Measurements from ENCODE around the gene EXOC4.

The EXOC4 gene

GRCh38 chr7:133652547-133652946 lies 399.7 kb downstream of the EXOC4 start:
- H3K4me3 ChIP-seq (ENCODE audit: low read depth, low read length): no peak overlapping the region
- TF ChIP-seq CTCF (IDR thresholded peaks at IDR 0.05; ENCODE audit: borderline replicate concordance, insufficient read depth, low read depth, low read length): no peak

DNA sequence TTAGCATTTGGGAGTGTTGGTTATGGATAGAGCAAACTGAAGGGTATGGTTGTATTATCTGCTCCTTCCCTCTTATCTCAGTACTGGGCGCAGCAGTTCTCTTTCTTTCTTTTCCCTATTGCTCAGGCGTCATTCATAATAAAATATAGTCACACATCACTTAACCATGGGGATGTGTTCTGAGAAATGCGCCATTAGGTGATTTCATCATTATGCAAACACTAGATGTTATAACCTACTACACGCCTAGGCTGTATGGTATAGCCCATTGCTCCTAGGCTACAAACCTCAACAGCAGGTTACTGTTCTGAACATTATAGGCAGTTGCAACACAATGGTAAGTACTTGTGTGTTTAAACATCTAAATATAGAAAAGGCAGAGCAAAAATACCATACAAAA lies 401.7 kb downstream of the EXOC4 start:
- no peak for TF ChIP-seq CTCF (IDR thresholded peaks at IDR 0.05; ENCODE audit: borderline replicate concordance, insufficient read depth, low read depth, low read length)
- no peak overlapping the region for H3K4me3 ChIP-seq (ENCODE audit: low read depth, low read length)

- no peak overlapping the region for H3K4me3 ChIP-seq (ENCODE audit: low read depth, low read length)
- no peak for TF ChIP-seq CTCF (IDR thresholded peaks at IDR 0.05; ENCODE audit: borderline replicate concordance, insufficient read depth, low read depth, low read length)
Measured at GRCh38 chr7:133662276-133662675, 409.4 kb downstream of the EXOC4 start.

GRCh38 chr7:133662830-133663229 lies 410.0 kb downstream of the EXOC4 start:
- no peak overlapping the region for H3K4me3 ChIP-seq (ENCODE audit: low read depth, low read length)

DNA sequence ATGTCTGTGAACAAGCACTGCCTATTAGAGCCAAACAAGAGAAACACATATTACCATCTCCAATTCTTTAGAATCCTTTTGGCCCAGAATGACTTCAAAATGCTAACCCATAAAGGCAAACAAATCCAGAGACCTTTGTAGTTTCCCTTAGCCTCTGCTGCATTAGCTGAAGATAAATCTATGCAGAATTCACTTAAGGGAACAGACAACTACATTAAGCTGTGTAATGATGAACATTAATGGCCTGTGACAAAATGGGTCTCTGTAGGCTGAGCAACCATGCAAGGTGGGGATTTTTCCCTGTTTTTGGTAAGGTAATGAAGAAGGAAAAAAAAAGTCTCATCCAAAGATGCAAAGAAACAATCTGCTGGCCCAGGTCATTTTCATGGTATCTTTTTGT lies 411.6 kb downstream of the EXOC4 start:
- TF ChIP-seq CTCF (IDR thresholded peaks at IDR 0.05; ENCODE audit: borderline replicate concordance, insufficient read depth, low read depth, low read length): no peak
- H3K4me3 ChIP-seq (ENCODE audit: low read depth, low read length): no peak overlapping the region

More at GRCh38 chr7:133662830-133663229, 410.0 kb downstream of the EXOC4 start:
- no peak for TF ChIP-seq CTCF (IDR thresholded peaks at IDR 0.05; ENCODE audit: borderline replicate concordance, insufficient read depth, low read depth, low read length)

GRCh38 chr7:133668296-133669060 lies 415.6 kb downstream of the EXOC4 start:
- TF ChIP-seq CTCF (IDR thresholded peaks at IDR 0.05; ENCODE audit: borderline replicate concordance, insufficient read depth, low read depth, low read length): no peak

DNA sequence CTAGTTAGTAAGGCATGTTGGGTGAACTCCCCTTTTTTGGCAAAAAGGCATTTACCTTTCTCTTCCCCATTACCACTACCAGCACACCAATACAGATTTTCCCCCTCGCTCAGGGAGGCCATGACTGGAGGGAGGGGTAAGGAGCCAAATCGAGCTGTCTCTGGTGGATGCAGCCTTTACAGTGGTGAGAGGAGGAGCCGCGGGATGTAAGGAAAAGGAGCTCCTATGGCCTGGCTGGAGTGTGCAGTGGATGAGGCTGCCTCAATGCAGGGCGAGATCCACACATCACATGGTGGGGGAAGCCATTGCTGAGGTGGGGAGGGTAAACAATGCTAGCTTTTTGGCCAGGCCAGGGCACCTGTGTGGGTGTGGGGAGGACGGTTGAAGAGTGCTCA lies 416.2 kb downstream of the EXOC4 start:
- no peak for TF ChIP-seq CTCF (IDR thresholded peaks at IDR 0.05; ENCODE audit: borderline replicate concordance, insufficient read depth, low read depth, low read length)

More at GRCh38 chr7:133668296-133669060, 415.6 kb downstream of the EXOC4 start:
- H3K4me3 ChIP-seq (ENCODE audit: low read depth, low read length): no peak overlapping the region

More for the DNA sequence above, 416.2 kb downstream of the EXOC4 start:
- no peak overlapping the region for H3K4me3 ChIP-seq (ENCODE audit: low read depth, low read length)
